GM19372 (cell line): ENCODE measurements around the gene MBNL2.

ENCODE experiments used
- ATAC-seq: cut with Tn5 transposase; IDR thresholded peaks from one replicate; pipeline ENCODE4 v1.9.1; 2021; ENCODE audit warnings: mild to moderate bottlenecking, low read depth, moderate library complexity; ENCODE audit not compliant: unreplicated experiment

The MBNL2 gene

GRCh38 chr13:97319113-97319720, 97.1 kb downstream of the MBNL2 start:
- no peak for ATAC-seq

DNA sequence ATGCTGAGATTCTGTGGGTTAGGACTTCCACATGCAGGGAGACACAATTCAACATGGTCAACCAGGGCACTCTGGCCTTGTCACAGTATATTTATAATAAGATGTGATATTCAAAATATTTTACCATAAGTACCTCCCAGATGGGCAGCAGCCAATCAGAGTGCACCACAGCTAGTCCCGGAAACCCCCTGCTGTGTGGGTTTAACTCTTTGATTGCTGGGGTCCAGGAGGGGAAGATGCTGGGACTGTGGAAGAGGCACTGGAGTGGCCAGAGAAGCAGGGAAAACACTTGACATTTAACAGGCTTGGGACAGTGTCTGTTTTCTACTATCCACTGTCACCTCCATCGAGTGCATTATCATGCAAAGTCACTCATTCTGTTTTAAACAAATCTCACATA, 99.0 kb downstream of the MBNL2 start:
- ATAC-seq: no peak

GRCh38 chr13:97321616-97322321, 99.6 kb downstream of the MBNL2 start:
- no peak for ATAC-seq

- no peak for ATAC-seq
Measured at GRCh38 chr13:97322740-97323342, 100.7 kb downstream of the MBNL2 start.

GRCh38 chr13:97324115-97324514, 102.0 kb downstream of the MBNL2 start:
- ATAC-seq: no peak

DNA sequence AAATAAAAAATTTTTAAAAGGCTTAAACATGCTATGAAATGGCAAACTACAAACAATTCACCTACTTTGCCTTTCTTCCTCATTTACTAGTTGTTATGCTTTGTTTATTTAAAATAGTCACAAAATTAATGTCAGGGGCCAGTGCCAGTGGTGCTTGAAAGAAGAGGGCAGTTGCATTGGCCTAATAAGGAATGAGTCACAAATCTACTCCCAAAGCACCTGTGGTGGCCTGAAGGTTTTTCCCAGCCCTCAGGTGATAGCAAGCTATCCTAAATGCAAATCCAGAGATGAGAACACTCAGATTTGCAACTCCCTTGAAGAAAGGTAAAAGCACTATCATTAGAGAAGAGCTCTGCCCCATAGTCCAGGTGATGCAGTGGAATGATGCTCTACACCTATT, 103.6 kb downstream of the MBNL2 start:
- ATAC-seq: no peak

GRCh38 chr13:97327086-97327485, 105.0 kb downstream of the MBNL2 start:
- ATAC-seq: no peak

DNA sequence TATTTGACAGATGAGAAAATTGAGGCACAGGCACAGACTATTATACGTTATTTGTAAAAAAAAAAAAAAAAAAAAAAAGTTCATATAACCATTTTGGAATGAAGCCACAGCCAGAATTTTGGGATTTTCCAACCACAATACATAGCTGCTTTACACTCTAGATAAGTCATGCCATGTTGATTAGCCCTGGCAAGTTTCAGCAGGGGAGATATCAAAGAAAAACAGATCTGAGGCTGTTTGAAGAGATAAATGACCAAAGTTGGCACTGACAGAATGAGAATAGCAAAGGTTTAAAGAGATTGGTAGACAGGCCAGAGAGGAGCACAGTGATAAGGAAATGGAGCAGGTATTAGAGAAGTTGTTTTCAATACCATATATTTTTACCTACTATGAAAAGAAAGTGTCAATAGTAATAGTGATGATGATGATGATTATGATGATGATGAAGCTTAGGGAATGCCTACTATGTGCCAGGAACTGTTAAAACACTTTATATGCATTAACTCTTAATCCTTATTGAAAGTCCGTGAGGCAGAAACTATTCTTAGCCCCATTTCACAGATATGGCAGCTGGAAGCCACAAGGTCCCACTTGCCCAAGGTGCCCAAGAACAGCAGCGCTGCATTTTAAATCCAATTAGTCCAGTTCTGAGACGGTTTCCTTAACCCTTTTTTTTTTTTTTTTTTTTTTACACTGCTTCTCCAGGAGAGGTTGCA, 105.5 kb downstream of the MBNL2 start:
- ATAC-seq: no peak

- no peak for ATAC-seq
Measured at GRCh38 chr13:97328222-97328790, 106.2 kb downstream of the MBNL2 start.

DNA sequence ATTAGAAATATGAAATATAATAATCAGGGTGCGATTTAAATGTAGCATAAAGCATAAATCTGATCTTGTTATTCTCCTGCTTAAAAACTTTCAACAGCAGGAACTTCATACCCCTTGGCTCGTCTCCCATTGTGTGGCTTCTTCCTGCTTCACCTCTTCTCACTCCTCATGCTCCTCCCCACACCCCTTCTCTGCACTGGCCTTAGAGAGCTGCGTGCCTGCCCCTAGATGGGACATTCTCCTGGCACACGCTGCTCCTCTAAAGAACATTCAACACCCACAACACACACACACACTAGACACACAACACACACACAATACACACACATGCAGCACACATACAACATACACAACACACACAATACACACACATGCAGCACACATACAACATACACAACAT, 107.2 kb downstream of the MBNL2 start:
- ATAC-seq: no peak

GRCh38 chr13:97330448-97330847, 108.3 kb downstream of the MBNL2 start:
- ATAC-seq: no peak

GRCh38 chr13:97332742-97333141, 110.6 kb downstream of the MBNL2 start:
- ATAC-seq: no peak

GRCh38 chr13:97333983-97334382, 111.8 kb downstream of the MBNL2 start:
- ATAC-seq: no peak

DNA sequence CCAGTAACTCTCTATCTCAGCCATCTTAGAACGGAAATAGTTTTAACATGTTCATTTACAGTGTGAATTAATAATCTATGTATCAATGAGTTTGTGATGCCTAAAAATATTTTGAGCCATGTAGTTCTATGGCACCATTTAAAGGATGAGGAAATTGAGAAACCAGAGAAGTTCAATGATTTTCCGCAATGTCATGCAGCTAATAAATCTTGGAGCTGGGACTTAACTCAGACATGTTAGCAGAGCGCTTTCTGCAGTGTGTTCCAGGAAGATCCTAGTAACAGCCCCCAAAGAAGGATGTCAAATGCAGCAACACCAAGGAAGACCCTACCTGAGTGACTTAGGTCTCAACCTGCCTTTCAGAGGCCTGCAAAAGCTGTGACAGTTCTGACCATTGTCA, 112.6 kb downstream of the MBNL2 start:
- no peak for ATAC-seq

DNA sequence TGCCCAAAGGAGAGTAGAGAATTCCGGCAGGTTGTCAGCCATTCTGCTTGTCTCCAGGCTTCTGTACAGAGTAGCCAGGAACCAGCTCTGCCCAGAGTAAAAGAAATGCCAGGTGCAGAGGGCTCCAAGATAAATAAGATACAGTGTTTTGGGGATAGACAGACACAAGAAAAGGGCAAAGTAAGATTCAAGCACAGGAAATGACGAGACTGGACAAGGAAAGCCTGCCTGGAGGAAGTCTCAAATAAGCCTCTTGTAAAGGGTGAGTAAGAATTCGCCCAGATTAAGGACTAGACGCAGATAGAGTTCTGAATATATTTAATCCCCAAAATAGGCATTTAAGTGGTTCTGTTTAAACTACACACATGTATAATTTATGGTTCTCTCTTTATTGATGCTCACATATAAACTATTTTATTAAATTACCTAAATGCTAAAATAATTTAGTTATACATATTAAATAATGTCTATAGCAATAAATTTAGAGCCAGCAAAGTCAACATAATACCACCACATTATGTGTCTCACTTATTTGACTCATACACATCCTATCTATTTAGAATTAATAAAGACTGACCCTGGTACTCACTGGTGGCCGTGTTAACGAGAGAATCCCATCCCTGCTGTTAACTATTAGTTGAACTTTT, 113.5 kb downstream of the MBNL2 start:
- ATAC-seq: no peak

GRCh38 chr13:97337985-97338499, 115.9 kb downstream of the MBNL2 start:
- no peak for ATAC-seq

DNA sequence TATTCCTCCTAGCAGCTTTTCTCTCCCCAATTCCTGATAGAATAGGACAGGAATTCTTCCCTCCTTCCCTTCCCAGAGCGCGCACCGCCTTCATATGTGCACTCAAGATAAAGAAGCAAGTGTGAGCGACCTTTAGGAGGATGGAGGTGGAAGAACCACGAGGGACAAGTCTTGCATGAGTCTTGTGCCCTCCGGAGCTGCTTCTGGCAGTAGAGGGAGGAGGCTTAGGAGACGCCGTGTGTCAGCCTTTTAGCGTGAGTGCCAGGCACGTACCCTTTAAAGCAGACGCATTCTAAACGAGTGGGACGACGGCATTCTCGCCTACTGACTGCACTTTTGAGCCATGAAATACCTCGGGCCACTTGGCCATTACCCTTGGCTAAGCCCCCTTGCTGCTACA, 116.4 kb downstream of the MBNL2 start:
- no peak for ATAC-seq

GRCh38 chr13:97339019-97339987, 117.2 kb downstream of the MBNL2 start:
- ATAC-seq: no peak
